Measurements from ENCODE around the gene FBRSL1.
"Not testable (repeated sequence)": the region's sequence is repeated elsewhere in the genome, so short reads cannot be mapped to it uniquely, and the experiment has no call there.

The FBRSL1 gene

DNA sequence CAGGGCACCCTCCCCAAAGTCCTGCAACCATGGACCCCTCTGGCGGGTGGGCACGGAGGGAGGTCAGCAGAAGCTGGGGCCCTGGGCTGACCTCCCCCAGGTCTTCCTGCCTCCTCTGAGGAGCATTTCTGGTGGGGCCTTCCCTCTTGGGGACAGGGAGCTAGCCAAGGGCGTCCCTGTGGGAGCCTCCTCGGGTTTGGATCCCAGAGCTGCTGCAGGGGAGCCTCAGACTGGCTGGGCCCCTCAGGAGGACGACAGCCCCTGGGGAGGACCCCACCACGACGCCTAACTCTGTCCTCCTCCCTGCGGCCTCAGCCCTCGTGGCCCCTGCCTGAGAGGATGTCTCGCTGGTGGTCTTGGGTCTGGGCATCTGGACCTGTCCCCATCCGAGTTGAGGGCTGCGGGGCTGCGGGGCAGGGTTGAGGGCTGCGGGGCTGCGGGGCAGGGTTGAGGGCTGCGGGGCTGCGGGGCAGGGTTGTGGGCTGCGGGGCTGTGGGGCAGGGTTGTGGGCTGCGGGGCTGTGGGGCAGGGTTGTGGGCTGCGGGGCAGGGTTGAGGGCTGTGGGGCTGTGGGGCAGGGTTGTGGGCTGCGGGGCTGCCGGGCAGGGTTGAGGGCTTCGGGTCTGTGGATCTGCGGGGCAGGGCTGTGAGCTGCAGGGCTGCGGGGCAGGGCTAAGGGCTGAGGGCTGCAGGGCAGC is 37.4 kb downstream of the FBRSL1 start:
- H3K4me3 ChIP-seq (ENCODE audit: low read depth, low read length), result no peak overlapping the region
- TF ChIP-seq, protein P1, sequence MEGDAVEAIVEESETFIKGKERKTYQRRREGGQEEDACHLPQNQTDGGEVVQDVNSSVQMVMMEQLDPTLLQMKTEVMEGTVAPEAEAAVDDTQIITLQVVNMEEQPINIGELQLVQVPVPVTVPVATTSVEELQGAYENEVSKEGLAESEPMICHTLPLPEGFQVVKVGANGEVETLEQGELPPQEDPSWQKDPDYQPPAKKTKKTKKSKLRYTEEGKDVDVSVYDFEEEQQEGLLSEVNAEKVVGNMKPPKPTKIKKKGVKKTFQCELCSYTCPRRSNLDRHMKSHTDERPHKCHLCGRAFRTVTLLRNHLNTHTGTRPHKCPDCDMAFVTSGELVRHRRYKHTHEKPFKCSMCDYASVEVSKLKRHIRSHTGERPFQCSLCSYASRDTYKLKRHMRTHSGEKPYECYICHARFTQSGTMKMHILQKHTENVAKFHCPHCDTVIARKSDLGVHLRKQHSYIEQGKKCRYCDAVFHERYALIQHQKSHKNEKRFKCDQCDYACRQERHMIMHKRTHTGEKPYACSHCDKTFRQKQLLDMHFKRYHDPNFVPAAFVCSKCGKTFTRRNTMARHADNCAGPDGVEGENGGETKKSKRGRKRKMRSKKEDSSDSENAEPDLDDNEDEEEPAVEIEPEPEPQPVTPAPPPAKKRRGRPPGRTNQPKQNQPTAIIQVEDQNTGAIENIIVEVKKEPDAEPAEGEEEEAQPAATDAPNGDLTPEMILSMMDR (IDR thresholded peaks at IDR 0.05; ENCODE audit: low read depth, low read length), result no peak

DNA sequence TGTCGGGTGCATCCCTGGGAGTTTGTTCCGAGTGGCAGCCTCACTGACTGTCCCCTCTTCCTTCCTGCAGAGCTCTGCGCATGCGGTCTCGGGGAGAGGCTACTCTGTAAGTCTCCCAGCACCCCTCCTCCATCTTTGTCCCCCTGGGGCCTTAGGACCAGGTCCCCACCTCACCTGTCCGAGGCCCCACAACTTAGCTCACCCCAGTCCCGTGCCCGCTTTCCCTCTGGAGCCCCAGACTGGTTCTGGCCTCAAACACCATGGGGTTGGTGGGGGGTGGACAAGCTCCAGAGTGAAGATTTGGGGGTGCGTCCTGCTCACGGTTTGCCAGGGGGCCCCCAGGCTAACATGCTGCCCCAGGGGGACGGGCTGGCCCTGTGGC is 37.9 kb downstream of the FBRSL1 start:
- TF ChIP-seq, protein P1 (IDR thresholded peaks at IDR 0.05; ENCODE audit: low read depth, low read length), result no peak
- H3K4me3 ChIP-seq (ENCODE audit: low read depth, low read length), result no peak overlapping the region

DNA sequence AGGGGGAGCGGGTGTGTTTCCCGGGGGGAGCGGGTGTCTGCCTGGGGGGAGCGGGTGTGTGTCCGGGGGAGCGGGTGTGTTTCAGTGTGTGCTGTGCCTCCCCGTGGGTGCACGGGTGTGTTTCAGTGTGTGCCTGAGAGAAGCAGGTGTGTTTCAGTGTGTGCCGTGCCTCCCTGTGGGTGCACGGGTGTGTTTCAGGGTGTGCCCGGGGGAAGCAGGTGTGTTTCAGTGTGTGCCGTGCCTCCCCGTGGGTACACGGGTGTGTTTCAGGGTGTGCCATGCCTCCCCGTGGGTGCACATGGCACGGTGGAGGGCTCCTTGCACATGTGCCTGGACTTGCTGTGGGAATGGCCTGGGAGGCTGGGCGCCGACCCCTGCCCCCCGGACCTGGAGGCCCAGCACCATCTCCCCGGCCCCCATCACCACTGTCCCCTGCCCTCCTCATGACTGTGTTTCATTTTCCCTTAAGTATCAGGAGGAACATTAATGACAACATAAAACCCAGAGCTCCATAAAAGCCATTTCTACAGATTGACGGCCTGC is 38.7 kb downstream of the FBRSL1 start:
- TF ChIP-seq, protein P1 (IDR thresholded peaks at IDR 0.05; ENCODE audit: low read depth, low read length), result no peak
- H3K4me3 ChIP-seq (ENCODE audit: low read depth, low read length), result no peak overlapping the region

DNA sequence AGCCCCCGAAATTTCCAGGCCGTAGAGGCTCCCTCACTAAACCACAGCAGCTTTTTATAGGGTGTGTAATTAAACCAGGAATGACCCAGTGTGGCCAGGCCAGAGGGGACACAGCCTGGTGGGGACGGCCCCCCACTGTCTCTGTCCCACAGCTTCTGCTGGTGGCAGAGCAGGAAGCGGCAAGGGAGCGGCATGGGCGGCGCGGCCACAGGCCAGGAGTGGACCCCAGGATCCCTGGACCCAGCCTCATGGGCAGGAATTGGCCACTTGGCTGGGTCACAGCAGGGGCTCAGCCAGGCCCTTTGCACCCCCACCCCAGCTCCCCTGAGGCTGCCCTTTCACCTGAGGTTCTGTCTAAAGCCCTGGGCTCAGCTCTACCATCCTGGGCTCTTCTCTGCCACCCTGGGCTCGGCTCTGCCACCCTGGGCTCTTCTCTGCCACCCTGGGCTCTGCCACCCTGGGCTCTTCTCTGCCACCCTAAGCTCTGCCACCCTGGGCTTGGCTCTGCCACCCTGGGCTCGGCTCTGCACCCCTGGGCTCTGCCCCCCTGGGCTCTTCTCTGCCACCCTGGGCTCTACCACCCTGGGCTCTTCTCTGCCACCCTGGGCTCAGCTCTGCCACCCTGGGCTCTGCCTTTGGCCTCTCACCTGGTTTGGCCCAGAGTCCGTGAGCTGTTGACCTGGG is 39.3 kb downstream of the FBRSL1 start:
- no peak overlapping the region for H3K4me3 ChIP-seq (ENCODE audit: low read depth, low read length)
- TF ChIP-seq, protein P1 (IDR thresholded peaks at IDR 0.05; ENCODE audit: low read depth, low read length), result no peak

DNA sequence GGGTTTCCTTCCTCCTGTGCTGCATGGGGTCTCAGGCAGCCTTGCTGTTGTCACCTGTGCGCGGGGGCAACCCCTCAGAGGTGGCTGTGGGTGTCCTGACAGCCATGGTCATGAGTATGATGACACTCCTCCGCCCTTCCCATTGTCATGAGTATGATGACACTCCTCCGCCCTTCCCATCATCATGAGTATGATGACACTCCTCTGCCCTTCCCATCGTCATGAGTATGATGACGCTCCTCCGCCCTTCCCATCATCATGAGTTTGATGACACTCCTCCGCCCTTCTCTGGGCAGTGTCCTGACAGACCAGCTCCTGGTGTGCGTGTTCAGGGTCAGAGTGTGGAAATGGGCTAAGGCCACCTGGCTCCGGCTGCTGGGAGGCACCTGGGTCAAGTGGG is 40.0 kb downstream of the FBRSL1 start:
- H3K4me3 ChIP-seq (ENCODE audit: low read depth, low read length), result no peak overlapping the region
- TF ChIP-seq, protein P1 (IDR thresholded peaks at IDR 0.05; ENCODE audit: low read depth, low read length), result no peak

DNA sequence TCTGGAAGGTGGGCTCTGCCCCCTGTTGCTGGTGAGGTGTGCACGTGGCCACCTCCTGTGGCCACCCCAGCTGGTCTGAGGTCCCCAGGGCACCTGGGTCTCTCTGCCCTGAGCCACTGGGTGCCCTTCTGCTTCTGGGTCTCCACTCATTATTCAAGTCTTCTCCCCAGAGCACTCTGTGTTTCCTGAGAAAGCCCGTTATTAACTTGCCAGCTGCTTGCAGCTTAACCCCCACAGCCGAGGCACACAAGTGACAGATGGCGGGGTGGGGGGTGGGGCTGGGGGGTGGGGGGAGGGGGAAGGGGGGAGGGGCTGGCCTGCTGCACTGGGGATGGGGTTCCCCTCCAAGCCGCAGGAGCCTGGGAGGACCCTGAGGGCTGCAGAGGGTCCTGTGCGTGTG is 40.5 kb downstream of the FBRSL1 start:
- H3K4me3 ChIP-seq (ENCODE audit: low read depth, low read length), result no peak overlapping the region
- TF ChIP-seq, protein P1 (IDR thresholded peaks at IDR 0.05; ENCODE audit: low read depth, low read length), result no peak

DNA sequence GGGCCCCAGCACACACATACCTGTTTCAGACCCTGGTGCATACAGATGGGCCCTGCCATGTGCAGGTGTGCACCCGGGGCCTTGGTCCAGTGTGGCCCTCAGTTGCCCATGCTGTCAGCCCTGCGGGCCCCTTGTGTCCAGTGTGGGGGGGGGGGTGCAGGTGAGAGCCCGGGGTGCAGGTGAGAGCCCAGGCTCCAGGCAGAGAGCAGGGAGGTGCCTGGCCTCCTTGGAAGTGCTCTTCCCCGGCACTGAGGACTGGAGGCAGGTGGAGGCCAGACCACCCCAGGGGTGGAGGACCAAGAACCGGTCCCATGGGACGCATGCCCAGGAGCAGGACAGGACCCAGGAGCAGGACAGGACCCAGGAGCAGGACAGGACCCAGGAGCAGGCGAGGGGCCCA is 40.9 kb downstream of the FBRSL1 start:
- TF ChIP-seq, protein P1 (IDR thresholded peaks at IDR 0.05; ENCODE audit: low read depth, low read length), result no peak
- H3K4me3 ChIP-seq (ENCODE audit: low read depth, low read length), result no peak overlapping the region

DNA sequence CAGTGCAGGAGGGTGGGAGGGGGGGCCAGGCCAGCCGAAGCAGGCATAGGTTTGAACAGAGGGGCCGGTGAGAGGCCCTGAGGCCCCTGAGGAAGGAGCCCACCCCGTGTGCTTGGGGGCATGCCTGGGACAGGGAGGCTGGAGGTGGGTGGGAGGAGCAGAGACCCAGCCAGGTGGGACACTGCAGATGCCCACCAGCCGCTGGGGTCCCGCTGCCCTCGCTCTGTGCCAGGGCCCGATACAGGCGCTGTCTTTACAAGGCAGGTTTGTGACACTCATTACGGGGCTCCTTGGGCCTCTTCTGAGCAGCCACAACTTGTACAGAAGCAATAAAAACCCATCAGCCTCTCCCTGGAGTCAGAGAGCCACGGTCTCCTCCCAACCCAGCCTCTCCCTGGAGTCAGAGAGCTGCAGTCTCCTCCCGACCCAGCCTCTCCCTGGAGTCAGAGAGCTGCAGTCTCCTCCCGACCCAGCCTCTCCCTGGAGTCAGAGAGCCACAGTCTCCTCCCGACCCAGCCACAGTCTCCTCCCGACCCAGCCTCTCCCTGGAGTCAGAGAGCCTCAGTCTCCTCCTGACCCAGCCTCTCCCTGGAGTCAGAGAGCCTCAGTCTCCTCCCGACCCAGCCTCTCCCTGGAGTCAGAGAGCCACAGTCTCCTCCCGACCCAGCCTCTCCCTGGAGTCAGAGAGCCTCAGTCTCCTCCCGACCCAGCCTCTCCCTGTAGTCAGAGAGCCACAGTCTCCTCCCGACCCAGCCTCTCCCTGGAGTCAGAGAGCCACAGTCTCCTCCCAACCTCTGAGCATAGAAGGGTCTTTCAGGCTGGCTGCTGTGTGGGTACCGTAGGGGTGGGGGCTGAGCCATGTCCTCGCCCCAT is 43.0 kb downstream of the FBRSL1 start:
- H3K4me3 ChIP-seq (ENCODE audit: low read depth, low read length), result not testable (repeated sequence)

All from WI38 (cell line).